Measurements from ENCODE around the gene FMNL2.
A peak's percentile ranks its signal among the peaks of the same experiment; 100 is the strongest.

The FMNL2 gene

DNA sequence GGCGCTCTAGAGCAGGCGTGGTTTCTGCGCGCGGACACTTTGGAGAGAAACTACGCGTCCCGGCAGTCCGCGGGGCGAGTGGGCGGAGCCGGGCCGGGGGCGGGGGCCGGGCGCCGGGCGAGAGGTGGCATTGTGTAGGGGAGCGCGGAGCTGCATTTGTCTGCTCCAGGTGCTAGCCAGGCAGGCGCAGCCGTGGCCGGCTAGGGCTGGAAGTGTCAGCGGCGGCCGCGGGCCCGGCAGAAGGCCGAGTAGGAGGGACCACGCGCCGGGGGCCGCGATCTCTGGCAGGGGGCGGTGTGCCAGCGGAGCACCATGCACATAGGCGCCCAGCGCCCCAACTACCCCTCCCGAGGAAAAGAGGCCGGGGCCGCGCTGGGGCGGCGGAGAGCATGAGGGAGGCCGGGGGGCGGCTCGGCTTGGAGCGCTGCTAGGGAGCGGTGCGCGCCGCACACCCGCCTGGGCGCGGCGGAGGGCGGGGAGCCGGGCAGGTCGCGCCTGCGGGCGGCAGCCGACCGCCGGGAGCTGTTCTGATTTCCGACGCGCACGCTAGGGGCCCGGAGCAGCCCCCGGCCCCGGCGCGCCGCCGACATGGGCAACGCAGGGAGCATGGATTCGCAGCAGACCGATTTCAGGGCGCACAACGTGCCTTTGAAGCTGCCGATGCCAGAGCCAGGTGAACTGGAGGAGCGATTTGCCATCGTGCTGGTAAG, at the start of gene FMNL2:
Gene FMNL2 (plus strand): TSS at position 159 of the 710 bp plus-strand sequence.
- DNase-seq (ENCODE audit: low read depth): peak; percentile 80

DNA sequence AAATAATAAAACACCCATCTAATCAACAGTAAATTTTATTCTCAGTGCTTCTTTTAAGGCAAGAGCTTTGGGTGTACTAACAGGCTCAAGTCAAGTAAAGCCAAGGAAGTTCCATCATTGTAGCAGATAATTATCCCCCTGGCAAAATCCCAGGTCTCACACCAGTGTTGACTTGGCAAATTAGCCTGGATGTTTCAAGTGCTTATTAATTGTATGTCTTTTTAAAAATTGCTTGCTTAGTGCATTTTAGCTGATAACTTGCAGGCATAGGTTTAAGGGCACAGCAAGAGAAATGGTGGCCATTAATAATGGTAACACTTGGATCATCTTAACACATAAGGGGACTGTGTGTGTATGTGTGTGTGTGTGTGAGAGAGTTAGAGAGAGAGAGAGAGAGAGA, 42.0 kb upstream of the FMNL2 start:
- DNase-seq (ENCODE audit: low read depth): no peak

DNA sequence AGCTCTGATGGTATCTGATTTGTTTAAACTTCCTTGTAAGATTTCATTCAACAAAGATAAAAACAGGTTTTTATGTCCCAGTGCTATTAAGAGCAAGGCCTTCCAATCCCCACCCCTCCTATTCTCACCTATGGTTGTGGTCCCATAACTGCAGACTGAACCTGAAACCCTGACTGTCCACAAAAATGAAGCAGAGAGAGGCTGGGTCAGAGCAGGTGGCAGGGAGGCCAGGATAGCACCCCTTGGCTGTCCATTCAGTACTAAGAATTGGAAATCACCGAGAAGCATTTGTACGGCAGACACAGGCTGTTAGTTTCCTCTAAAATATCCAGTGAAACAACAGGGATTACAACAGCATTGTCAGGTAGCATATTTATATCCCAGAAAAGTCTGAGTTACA, 37.3 kb upstream of the FMNL2 start:
- no peak for DNase-seq (ENCODE audit: low read depth)

DNA sequence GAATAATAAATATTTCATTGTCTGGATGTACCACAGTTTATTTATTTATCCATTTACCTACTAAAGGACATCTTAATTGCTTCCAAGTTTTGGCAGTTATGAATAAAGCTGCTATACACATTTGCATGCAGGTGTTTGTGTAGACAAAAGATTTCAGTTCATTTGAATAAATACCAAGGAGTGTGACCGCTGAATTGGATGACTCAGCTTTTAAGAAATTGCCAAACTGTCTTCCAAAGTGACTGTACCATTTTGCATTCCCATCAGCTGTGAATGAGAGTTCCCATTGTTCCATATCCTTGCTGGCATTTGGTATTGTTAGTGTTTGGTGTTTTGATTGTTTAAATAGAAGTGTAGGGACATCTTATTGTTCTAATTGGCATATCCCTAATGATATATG, 36.2 kb upstream of the FMNL2 start:
- peak; percentile 30 for DNase-seq (ENCODE audit: low read depth)

DNA sequence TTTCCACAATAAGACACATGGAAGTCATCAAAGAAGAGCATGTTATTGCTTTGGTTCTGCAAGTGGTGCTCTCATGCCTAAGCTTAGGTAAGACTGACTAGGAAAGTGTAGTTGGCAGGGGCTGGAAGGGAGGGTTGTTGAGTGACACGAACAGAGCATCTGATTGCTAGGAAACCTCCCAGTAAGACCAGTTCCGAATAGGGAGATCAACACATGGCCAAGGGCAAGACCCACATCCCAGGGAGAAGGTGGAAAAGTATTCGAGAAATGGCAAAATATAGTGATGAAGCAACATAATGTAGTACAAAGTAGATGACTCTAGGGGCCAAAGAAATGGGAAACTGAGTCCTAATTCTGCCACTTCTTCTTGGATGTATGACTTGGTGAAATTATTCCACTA, 33.8 kb upstream of the FMNL2 start:
- no peak for DNase-seq (ENCODE audit: low read depth)

DNA sequence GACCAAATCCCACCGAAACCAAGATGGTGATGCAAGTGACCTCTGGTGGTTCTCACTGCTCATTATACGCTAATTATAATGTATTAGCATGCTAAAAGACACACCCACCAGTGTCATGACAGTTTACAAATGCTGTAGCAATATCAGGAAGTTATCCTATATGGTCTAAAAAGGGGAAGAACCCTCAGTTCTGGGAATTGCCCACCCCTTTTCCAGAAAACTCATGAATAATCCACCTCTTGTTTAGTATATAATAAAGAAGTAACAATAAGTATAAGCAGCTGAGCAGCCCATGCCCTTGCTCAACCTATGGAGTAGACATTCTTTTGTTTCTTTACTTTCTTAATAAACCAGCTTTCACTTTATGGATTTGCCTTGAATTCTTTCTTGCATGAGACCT, 31.0 kb upstream of the FMNL2 start:
- DNase-seq (ENCODE audit: low read depth): no peak

DNA sequence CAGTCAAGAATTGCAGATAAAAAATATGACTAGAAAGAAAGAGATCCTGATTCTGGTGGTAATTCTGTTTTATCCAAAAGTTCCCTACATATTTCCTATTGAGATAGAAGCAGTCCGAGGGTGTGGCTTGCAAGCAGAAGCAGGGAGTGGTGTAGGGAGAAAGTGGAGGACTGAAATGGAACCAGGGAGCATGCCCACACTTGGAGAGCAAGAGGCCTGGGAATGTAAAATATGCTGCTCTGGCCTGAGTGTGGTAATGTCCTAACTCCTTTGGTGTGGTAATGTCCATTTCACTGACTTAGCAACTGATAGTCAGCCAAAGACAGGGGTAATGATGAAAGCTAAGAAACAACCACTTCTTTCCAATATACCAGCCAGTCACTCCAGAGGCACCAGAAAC, 30.1 kb upstream of the FMNL2 start:
- peak; percentile 65 for DNase-seq (ENCODE audit: low read depth)

DNA sequence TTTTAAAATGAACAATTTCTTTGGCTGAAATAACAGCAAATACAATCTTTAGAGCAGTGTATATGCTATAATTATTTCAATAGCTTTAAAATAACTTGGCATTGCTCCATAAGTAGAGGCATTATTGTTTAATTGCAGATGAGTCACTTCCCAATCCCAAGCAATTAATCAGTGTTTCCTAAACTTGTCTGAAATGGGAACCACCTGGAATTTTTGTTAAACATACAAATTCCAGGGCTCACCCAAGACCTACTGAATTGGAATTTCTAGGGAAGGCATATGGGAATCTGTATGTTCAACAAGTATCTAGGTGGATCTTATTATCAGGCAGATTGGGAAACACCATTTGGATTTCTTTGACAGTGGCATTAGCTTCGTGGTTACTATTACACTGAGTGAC, 27.1 kb upstream of the FMNL2 start:
- no peak for DNase-seq (ENCODE audit: low read depth)

DNA sequence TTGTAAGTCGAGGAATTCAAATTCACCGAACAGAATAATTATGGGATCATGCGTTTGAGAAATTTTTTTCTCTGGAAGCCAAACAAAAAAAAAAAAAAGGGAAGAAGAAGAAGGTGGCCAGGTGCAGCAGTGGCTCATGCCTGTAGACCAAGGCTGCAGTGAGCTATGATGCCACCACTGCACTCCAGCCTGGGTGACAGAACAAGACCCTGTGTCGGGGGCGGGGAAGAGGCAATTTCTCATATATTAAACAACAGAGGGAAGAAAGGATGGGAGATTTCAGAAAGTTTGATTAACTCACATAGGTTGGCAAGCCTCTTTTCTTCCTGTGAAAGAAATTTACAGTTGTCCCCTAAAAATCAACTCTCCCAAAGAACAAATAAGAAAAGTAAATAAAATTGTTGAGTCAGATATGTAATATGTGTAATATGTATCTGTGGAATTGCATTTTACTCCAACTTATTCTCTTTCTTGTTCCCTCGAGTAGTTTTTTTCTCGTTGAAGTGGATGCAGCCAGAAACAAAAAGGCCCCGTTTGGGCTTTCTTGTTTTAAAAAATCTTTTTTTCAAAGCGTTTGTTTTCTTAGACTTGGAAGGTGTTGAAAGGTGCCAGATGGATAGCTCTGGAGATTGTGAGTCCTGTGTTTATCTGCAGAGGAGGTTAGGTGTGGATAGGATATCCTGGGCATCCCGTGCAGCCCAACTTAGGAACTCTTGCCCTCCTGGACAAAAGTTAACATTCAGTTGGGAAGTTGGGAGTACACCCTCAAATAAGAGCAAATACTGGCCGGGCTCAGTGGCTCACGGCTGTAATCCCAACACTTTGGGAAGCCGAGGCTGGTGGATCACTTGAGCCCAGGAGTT, 25.4 kb upstream of the FMNL2 start:
- no peak for DNase-seq (ENCODE audit: low read depth)

DNA sequence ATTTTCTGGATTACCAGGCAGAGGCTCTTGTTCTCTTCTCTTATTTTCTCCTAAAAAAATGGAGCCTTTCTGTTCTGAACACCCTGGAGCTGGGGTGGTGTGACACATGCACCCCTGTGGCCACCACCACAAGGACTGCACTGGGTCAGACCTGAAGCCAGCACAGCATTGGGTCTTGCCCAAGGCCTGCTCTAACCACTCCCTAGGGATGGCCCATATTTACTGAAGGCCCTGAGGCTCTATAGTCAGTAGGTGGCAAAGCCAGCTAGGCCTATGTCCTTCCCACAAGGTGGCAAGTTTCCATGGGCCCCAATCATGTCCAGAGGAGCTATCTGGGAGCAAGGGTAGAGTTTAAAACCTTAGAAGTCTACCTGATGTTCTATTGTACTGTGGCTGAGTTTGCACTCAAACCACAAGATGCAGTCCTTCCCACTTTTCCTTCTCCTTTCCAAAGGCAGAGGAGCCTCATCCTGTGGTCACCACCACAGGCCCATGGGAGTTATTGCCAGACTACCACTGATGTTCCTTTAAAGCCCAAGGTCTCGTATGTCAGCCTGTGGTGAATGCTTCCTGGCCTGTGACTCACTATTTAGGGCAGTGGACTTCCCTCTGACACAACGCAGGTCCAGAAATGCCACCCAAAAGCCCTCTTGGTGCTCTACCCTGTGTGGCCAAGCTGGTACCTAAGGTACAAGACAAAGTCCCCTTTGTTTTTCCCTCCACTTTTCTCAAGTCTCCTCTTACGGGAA, 15.0 kb upstream of the FMNL2 start:
- peak; percentile 42 for DNase-seq (ENCODE audit: low read depth)

DNA sequence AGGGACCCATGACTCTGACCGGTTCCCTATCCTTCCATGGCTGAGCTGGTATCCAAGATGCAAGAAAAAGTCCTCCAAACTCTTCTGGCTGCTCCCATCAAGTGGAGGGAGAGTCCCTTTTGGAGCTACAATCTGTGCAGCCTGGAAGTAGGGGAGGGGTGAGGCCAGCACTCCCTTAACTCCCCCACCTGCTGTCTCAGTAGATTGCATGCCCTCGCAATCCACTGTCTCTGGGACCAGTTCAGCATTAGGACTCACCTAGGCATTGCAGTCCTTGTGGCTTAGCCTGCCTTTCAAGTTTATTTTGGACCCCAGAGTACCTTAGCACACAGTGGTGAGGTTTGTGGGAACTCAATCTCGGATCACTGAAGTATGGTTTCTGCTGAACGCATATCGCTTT, 14.2 kb upstream of the FMNL2 start:
- DNase-seq (ENCODE audit: low read depth): no peak

DNA sequence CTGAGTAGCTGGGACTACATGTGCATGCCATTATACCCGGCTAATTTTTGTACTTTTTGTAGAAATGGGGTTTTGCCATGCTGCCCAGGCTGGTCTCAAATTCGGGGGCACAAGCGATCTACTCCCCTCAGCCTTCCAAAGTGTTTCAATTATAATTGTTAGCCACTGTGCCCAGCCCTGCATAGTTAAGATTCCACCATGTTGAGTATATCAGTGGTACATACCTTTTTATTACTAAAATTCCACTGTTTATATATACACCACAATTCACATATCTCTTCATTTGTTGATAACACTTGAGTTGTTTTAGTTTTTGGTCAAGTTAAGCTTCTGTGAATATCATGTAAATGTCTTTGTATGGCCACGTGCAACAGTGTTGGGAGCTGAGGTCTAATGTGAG, 12.8 kb upstream of the FMNL2 start:
- DNase-seq (ENCODE audit: low read depth): peak; percentile 26

DNA sequence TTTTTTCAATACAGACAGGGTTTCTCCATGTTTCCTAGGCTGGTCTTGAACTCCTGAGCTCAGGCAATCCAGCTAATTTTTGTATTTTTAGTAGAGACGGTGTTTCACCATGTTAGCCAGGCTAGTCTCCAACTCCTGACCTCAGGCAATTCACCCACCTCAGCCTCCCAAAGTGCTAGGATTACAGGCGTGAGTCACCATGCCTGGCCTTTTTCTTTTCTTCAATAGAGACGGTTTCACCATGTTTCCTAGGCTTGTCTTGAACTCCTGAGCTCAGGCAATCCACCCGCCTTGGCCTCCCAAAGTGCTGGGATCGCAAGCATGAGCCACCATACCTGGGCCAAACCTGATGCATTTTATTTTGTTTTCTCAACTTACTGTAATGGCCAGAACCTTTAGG, 9.8 kb upstream of the FMNL2 start:
- peak; percentile 33 for DNase-seq (ENCODE audit: low read depth)

DNA sequence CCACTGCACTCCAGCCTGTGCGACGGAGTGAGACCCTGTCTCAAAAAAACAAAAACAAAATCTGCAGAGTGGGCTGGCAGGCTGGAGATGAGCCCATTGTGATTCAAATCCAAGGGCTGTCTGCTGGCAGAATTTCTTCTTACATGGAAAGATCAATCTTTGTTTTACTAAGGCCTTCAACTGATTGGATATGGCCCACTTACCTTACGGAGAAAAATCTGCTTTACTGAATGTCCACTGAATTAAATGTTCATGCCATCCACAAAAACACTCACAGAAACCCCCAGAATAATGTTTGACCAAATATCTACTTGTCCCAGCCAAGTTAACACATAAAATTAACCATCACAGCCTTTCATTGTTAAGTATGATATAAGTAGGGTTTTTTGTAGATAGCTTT, 8.3 kb upstream of the FMNL2 start:
- DNase-seq (ENCODE audit: low read depth): no peak

DNA sequence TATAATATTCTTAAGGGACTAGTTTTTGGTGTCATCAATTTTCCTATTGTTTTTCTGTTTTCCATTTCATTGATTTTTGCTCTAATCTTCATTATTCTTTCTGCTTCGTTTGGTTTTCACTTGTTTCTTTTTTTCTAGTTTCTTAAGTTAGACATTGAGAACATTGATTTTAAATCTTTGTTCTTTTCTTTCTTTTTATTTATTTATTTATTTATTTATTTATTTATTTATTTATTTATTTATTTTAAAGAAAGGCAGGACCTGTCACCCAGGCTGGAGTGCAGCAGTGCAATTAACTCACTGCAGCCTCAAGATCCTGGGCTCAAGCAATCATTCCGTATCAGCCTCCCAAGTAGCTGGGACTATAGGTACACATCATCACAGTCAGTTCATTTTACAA, 7.0 kb upstream of the FMNL2 start:
- DNase-seq (ENCODE audit: low read depth): no peak

DNA sequence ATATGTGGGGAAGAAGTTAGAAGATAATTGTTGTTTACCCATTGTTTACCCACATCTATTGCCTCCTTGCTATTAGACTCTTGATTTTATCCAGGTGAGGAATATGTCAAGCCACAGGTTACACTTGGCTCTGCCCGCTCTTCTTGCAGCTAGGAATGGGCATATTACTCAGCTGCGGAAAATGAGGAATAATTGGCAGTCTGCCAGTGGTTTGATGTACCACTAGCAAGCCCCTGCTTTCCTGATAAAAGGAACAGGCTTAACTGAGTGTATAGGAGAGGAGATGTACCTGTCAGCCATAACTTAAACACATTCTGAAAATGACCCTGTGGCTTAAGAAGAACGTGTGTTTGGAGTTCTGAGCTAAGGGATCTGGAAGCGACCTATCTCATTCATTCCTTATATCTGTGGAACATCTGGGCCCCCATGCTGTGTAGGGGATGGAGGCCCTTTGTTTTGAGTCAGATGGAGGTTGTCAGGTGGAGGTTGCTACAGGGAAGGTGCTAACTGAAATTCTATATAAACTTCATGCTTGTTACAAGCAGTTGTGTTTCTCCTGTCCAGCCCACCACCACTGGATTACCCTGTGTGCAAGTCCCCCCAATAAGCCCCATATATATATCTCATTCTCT, 4.6 kb upstream of the FMNL2 start:
- DNase-seq (ENCODE audit: low read depth): no peak

DNA sequence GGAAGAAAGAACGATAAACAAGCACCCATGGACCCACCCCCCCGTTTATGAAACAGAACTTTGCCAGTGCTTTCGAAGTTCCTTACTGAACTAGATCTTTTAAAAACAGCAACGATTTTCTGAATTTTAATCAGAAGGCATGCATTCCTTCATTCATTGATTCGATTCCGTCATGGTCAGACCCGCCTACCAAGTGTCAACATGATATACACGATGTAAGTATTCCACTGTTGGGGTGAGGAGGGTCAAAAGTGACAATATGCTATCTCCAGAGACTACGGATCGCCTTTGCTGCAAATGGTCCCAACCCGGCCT, 316 bp upstream of the FMNL2 start:
- no peak for DNase-seq (ENCODE audit: low read depth)

DNA sequence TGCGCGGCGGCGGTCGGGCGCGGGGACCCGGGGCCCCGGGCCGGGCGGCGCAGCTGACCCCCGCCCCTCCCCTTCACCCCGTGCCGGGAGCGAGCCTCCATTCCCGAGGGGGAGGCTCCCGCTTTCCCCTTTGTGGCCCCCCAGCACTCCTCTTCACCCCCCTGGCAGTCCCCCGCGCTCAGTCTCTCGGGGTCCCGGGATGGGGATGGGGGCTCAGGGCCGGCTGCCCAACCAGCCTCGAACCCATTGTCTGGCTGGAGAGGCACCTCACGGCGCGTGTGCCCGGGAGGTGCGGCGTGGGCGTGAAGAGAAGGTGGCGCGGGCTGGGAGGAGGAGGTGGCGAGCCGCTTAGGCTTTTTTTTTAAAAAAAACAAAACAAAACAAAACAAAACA, 748 bp downstream of the FMNL2 start:
- no peak for DNase-seq (ENCODE audit: low read depth)

DNA sequence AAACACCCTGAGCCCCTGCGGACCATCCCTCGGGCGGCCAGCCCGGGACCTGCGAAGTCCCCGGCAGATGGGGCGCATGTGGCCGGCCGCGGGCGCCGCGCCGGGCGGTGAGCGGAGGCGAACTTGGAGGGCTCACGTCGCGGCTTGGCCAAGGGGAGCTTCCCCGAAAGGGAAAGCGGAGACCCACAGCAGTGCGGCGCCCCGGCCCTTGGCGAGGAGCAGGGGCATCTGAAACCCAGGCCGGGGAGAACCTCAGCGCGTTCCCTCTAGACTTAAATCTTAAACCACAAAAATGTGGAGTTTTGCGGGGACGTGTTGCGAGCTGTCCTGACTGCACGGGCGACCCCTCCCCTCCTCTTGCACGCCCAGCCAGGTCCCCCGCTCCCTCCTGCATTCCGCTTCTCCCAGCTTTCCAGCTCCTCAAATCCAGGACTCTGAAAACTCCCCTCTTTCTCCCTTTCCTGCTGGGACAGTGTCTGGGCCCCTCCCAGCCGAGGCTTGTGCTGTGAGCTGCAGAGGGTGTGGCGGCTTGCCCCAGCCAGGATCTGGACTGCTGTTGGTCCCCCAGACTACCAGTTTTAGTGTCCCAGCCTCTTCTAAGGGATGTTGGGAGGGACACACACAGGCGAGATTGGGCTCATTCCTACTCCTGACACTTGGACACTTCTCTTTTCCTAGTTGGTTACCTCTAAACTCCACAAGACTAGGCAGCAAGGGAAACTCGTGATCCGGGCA, 1.3 kb downstream of the FMNL2 start:
- peak; percentile 58 for DNase-seq (ENCODE audit: low read depth)

DNA sequence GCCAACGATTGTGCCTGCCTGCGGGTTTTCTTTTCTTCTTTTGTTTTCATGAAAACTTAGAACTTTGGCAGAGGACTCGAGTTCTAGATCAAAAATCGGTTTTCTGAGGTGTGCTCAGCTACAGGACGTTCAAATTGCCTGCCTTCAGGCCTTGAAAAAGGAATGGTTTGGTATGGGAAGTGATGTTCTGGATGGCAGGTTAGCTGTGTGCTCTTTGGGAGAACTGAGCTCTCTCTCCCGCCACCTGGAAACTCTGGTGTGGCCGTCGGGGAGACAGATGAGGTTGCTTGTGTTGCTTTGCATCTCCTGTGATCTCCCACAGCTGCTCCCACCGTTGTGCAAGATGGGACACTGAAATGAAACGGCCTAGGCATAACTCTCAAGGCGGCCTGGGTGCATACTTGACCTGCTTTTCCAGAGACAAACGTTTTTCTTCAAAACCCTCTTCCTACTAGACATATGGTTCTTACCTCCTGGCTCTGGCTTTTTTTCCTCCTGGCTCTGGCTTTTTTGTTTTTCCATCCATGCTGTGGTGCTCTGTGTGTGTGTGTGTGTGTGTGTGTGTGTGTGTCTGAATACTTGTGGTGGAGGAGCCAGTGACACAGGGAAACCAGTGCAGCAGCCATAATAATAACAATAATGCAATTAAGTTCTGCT, 2.0 kb downstream of the FMNL2 start:
- peak; percentile 67 for DNase-seq (ENCODE audit: low read depth)

DNA sequence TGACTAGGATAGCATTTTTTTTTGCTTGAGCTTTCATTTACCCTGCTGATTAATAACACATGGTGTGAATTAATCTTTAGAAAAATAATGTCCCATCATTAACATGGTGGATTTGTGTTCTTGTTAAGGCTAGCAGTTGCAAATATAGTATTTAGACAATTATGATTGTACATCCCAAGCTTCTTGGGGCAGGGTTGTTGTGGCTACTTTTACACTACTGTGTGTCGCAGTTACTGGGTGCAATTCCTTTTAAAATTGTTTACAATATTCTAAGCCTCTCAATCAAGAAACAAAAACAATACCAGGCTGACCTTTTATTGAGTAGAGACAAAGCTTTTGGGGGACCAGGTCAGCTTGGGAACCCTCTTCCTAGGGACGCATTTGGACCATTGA, 2.5 kb downstream of the FMNL2 start:
- no peak for DNase-seq (ENCODE audit: low read depth)

All from iris pigment epithelial cell (primary cell).